T-helper 9 cell (primary cell): ENCODE results near the gene MTG1.
"Not testable (repeated sequence)": the region's sequence is repeated elsewhere in the genome, so short reads cannot be mapped to it uniquely, and the experiment has no call there.

Experiments used
- DNase-seq: peaks from one replicate; pipeline ENCODE4 v3.0.0-alpha.2; 2020

MTG1 gene

GRCh38 chr10:133401981-133402725, 8.2 kb downstream of the MTG1 start:
- no peak for DNase-seq

GRCh38 chr10:133403359-133403758, 9.4 kb downstream of the MTG1 start:
- no peak for DNase-seq

- no peak for DNase-seq
Observed at GRCh38 chr10:133403784-133404183, 9.8 kb downstream of the MTG1 start.

GRCh38 chr10:133405272-133405671, 11.3 kb downstream of the MTG1 start:
- no peak for DNase-seq

- DNase-seq: no peak
Observed at GRCh38 chr10:133405844-133406527, 12.0 kb downstream of the MTG1 start.

- DNase-seq: no peak
Observed at GRCh38 chr10:133411523-133412380, 17.8 kb downstream of the MTG1 start.

- no peak for DNase-seq
Observed at GRCh38 chr10:133412381-133412711, 18.4 kb downstream of the MTG1 start.

- not testable (repeated sequence) for DNase-seq
Observed at GRCh38 chr10:133414401-133414800, 20.4 kb downstream of the MTG1 start.

- DNase-seq: no peak
Observed at GRCh38 chr10:133415752-133416151, 21.8 kb downstream of the MTG1 start.

GRCh38 chr10:133418289-133418993, 24.5 kb downstream of the MTG1 start:
- DNase-seq: no peak

GRCh38 chr10:133419211-133419950, 25.4 kb downstream of the MTG1 start:
- DNase-seq: no peak

- DNase-seq: no peak
Observed at GRCh38 chr10:133420028-133420427, 26.1 kb downstream of the MTG1 start.

- DNase-seq: no peak
Observed at GRCh38 chr10:133420579-133420978, 26.6 kb downstream of the MTG1 start.

GRCh38 chr10:133421336-133422222, 27.6 kb downstream of the MTG1 start:
- DNase-seq: no peak

GRCh38 chr10:133422223-133422806, 28.4 kb downstream of the MTG1 start:
- no peak for DNase-seq

- DNase-seq: no peak
Observed at GRCh38 chr10:133422807-133423771, 29.1 kb downstream of the MTG1 start.

- not testable (repeated sequence) for DNase-seq
Observed at GRCh38 chr10:133424102-133424501, 30.1 kb downstream of the MTG1 start.

GRCh38 chr10:133424601-133425000, 30.6 kb downstream of the MTG1 start, which contains the start of gene SPRN:
TSS of gene SPRN (minus strand) at chr10:133424625. CDS start at chr10:133423681, 944 bp downstream.
- not testable (repeated sequence) for DNase-seq

- DNase-seq: not testable (repeated sequence)
Observed at GRCh38 chr10:133429571-133429970, 35.6 kb downstream of the MTG1 start.
